Heart right ventricle (tissue), 16 donors: Measurements from ENCODE around the gene LIMS1. TPM values are rescaled to one million over a fixed set of nuclear protein-coding genes. Genes with fewer than 3 reads are reported as not detected.
A peak's percentile ranks its signal among the peaks of the same experiment; 100 is the strongest.

Source experiments
- ATAC-seq, 8 donors: fragments of 200-7000 bp; cut with Tn5 transposase; one replicate each; pipeline ENCODE4 v1.9.1; 2020; ENCODE audit warnings: mild to moderate bottlenecking in 8 of 8, moderate library complexity in 8 of 8, moderate number of reproducible peaks in 1 of 8
- DNase-seq, 2 donors: peaks; one replicate each; pipeline ENCODE4 v3.0.0-alpha.2; 2020
- H3K27ac ChIP-seq, 10 donors: fragments of 200-600 bp; sonication (generic) in 2 of 10; one replicate each; pipeline versions ENCODE4 v1.5.0 to v1.8.0; 2020 to 2022; ENCODE audit warnings: mild to moderate bottlenecking in 3 of 10
- H3K27me3 ChIP-seq, 7 donors: fragments of 200-600 bp; one replicate each; pipeline ENCODE4 v1.8.0; 2021 to 2022; ENCODE audit warnings: mild to moderate bottlenecking in 2 of 7
- H3K36me3 ChIP-seq, 9 donors: fragments of 200-600 bp; sonication (generic) in 1 of 9; one replicate each; pipeline versions ENCODE4 v1.5.0 to v1.8.0; 2020 to 2022; ENCODE audit warnings: mild to moderate bottlenecking in 2 of 9
- H3K4me1 ChIP-seq, 9 donors: fragments of 200-600 bp; sonication (generic) in 1 of 9; one replicate each; pipeline versions ENCODE4 v1.5.0 to v1.8.0; 2020 to 2022; ENCODE audit warnings: mild to moderate bottlenecking in 4 of 9
- H3K4me3 ChIP-seq, 10 donors: fragments of 200-600 bp; sonication (generic) in 2 of 10; one replicate each; pipeline versions ENCODE4 v1.5.0 to v1.8.0; 2020 to 2022; ENCODE audit warnings: mild to moderate bottlenecking in 7 of 10, moderate library complexity in 2 of 10
- H3K9me3 ChIP-seq, 11 donors: fragments of 200-600 bp in 10 of 11; sonication (generic) in 2 of 11; one replicate each; pipeline versions ENCODE4 v1.5.0 to v1.8.0; 2013 to 2022; ENCODE audit warnings: mild to moderate bottlenecking in 2 of 11, control low read depth in 1 of 11, moderate library complexity in 1 of 11
- CTCF ChIP-seq, 9 donors: fragments of 200-600 bp; sonication (generic) in 2 of 9; IDR thresholded peaks; one replicate each; pipeline versions ENCODE4 v1.5.0 to v1.8.0; 2021 to 2022; ENCODE audit warnings: antibody characterized with exemption in 9 of 9, mild to moderate bottlenecking in 5 of 9, moderate library complexity in 1 of 9
- WGBS, 2 donors: extraction: QIAGEN DNeasy Blood & Tissue Kit; methylation state at CpG; one replicate each; pipeline ENCODE4 v1.1.7; 2013; ENCODE audit warnings: inconsistent platforms in 1 of 2; 5-methylcytosine and 5-hydroxymethylcytosine counted together
- intact Hi-C, 10 donors: fragments of 100-400 bp; cut with DNase I; formaldehyde crosslinking; loops; one replicate each; pipeline versions ENCODE4 v1.11.1 to v1.14.2; 2022
- polyA plus RNA-seq, 2 donors: library from polyadenylated mRNA; stranded (reverse); fragments of 200-250 nt; gene quantifications; one replicate each; pipeline ENCODE4 v1.2.3, GENCODE V29; 2013
- total RNA-seq, 10 donors: library from RNA; stranded (reverse); fragmentation: NEBNext Ultra II Directional in 3 of 10; extraction: Animal tissue kit (Norgen Biotek cat#: 25700) in 3 of 10; gene quantifications; one replicate each; pipeline versions ENCODE4 v1.2.1 to v1.2.4, GENCODE V29; 2021 to 2023
- donor health status: Arrhythmogenic right ventricular cardiomyopathy.
- donor health status: ischemic (EF 13 %, LVEDD 7.1; RV severe dilation, severe dysfunction).
- donor health status: healthy with polysubstance abuse.
- donor health status: DM: no; HTN: yes; CAD: no.
- donor health status: DM: no; HTN: no; CAD: no.
- donor health status: ischemic (EF 25% LVEDD 6.9; RV normal size, moderate dysfunction).
- donor health status: ischemic (EF 25% LVEDD 5.7; RV mildly dilated, moderate dysfunction).
- donor health status: healthy.
- donor health status: DM: yes; HTN: yes; CAD: no.
- donor health status: Ischemic cardiomyopathy.
- donor health status: ischemic (EF 35%, LVEDD 5.7; RV mildly dilated, moderate dysfunction).
- donor health status: nonischemic (EF 11% LVEDD 7.7; RV severe dilation, severe dysfunction).
- donor health status: DM: yes; HTN: yes; CAD: no.
- donor health status: PGD.
- donor health status: ischemic (EF 29% LVEDD 5.4; RV normal size, mild dysfunction).
- donor health status: nonischemic (EF 23%, LVEDD 6.1; RV moderate dilation, normal function).

Gene LIMS1
- total and polyA plus RNA-seq, 12 donors, result 18.8 to 122 (median 76.2) TPM

GRCh38 chr2:108583903-108584520 is 49.7 kb downstream of the LIMS1 start:
- DNase-seq (peak in 1 of 2 donors; percentile 85), ATAC-seq (peak; percentile 71 to 81 (median 76))
- WGBS, 2 donors, result 39 to 50% methylated on average over 4 of the region's 4 CpGs
- Histone ChIP-seq H3K27ac (peak overlapping the region in 3 of 10 donors; percentile 29 to 52 (median 29)), H3K36me3 (no peaks in the 10 kb centered on the region), H3K4me1 (peaks cover 13 to 76% (median 55%) of the 10 kb centered on the region in 9 donors), H3K27me3 (no peaks in the 10 kb centered on the region), H3K9me3 (no peaks in the 10 kb centered on the region), H3K4me3 (no peak overlapping the region)
- intact Hi-C loops, result loop anchor here in 9 of 10 donors (2.0 to 10.0 kb wide), 16 partner anchors 37 to 649 kb away; partner anchors contain the start of genes LIMS1 (in 3 of the 9) and GCC2 (in 1 of the 9)
- TF ChIP-seq CTCF (IDR thresholded peaks at IDR 0.05), result peak; percentile 53 to 88 (median 84)

GRCh38 chr2:108585436-108585835 is 51.2 kb downstream of the LIMS1 start:
- no peak for DNase-seq
- WGBS, 2 donors, result 81 to 84% methylated on average over 4 of the region's 4 CpGs
- H3K27ac ChIP-seq, result peak overlapping the region in 3 of 10 donors; percentile 70 to 83 (median 78)

GRCh38 chr2:108586116-108586515 is 51.8 kb downstream of the LIMS1 start:
- peak overlapping the region in 8 of 10 donors; percentile 61 to 91 (median 80) for H3K27ac ChIP-seq
- no peaks in the 10 kb centered on the region for H3K9me3 ChIP-seq

More at GRCh38 chr2:108585436-108585835, 51.2 kb downstream of the LIMS1 start:
- Histone ChIP-seq H3K27me3 (no peaks in the 10 kb centered on the region), H3K4me3 (no peak overlapping the region), H3K36me3 (no peaks in the 10 kb centered on the region), H3K4me1 (peaks cover 8 to 76% (median 55%) of the 10 kb centered on the region in 9 donors), H3K9me3 (no peaks in the 10 kb centered on the region)
- intact Hi-C loops, result loop anchor here in 8 of 10 donors (2.0 to 10.0 kb wide), 11 partner anchors 48 to 651 kb away; partner anchors contain the start of genes LIMS1 (in 2 of the 8) and GCC2 (in 1 of the 8)
- TF ChIP-seq CTCF (IDR thresholded peaks at IDR 0.05), result no peak
- no peak for ATAC-seq

More at GRCh38 chr2:108586116-108586515, 51.8 kb downstream of the LIMS1 start:
- WGBS, 2 donors, result 76 to 89% methylated on average over 7 of the region's 7 CpGs
- TF ChIP-seq CTCF (IDR thresholded peaks at IDR 0.05), result no peak
- DNase-seq (no peak), ATAC-seq (no peak)
- Histone ChIP-seq H3K36me3 (no peaks in the 10 kb centered on the region), H3K27me3 (no peaks in the 10 kb centered on the region), H3K4me3 (no peak overlapping the region), H3K4me1 (peaks cover 8 to 76% (median 57%) of the 10 kb centered on the region in 9 donors)
- intact Hi-C loops, result loop anchor here in 8 of 10 donors (5.0 to 10.0 kb wide), 8 partner anchors 49 to 651 kb away; partner anchors contain the start of genes LIMS1 (in 2 of the 8) and GCC2 (in 1 of the 8)
